WTC11 (cell line): ENCODE results near the gene TDRD6.
"Not testable (repeated sequence)": the region's sequence is repeated elsewhere in the genome, so short reads cannot be mapped to it uniquely, and the experiment has no call there.

ENCODE experiments used
- SP1 ChIP-seq: sonication (generic); formaldehyde crosslinking; conservative IDR thresholded peaks from 2 replicates; pipeline ENCODE4 v1.8.1; 2022; ENCODE audit warnings: missing genetic modification reagents
- TF ChIP-seq, protein P1 (sequence below): fragments of 200-600 bp; IDR thresholded peaks from 2 replicates; pipeline ENCODE4 v1.8.0; 2022; ENCODE audit warnings: antibody characterized with exemption

DNA sequence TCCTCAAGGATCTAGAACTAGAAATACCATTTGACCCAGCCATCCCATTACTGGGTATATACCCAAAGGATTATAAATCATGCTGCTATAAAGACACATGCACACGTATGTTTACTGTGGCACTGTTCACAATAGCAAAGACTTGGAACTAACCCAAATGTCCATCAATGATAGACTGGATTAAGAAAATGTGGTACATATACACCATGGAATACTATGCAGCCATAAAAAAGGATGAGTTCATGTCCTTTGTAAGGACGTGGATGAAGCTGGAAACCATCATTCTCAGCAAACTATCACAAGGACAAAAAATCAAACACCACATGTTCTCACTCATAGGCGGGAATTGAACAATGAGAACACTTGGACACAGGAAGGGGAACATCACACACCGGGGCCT lies 39.6 kb upstream of the TDRD6 start:
- TF ChIP-seq SP1 (CRISPR knock-in tag): not testable (repeated sequence)
- TF ChIP-seq, protein P1, sequence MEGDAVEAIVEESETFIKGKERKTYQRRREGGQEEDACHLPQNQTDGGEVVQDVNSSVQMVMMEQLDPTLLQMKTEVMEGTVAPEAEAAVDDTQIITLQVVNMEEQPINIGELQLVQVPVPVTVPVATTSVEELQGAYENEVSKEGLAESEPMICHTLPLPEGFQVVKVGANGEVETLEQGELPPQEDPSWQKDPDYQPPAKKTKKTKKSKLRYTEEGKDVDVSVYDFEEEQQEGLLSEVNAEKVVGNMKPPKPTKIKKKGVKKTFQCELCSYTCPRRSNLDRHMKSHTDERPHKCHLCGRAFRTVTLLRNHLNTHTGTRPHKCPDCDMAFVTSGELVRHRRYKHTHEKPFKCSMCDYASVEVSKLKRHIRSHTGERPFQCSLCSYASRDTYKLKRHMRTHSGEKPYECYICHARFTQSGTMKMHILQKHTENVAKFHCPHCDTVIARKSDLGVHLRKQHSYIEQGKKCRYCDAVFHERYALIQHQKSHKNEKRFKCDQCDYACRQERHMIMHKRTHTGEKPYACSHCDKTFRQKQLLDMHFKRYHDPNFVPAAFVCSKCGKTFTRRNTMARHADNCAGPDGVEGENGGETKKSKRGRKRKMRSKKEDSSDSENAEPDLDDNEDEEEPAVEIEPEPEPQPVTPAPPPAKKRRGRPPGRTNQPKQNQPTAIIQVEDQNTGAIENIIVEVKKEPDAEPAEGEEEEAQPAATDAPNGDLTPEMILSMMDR: not testable (repeated sequence)
